Panc1 (cell line): ENCODE measurements around the gene ZBTB43. TPM values are rescaled to one million over a fixed set of nuclear protein-coding genes. Genes with fewer than 3 reads are reported as not detected.

ENCODE experiments used
- ATAC-seq: fragments of 200-7000 bp; cut with Tn5 transposase; 2 replicates; pipeline ENCODE4 v1.9.1; 2020; ENCODE audit warnings: mild to moderate bottlenecking, moderate library complexity
- BruUV-seq: library from RNA; stranded (reverse); fragments of 400-500 nt; replicated peaks from 2 replicates; lab custom pipeline; 2021; lab: Mats Ljungman, UMichigan
- CTCF ChIA-PET: fragments of 300-600 bp; sonication (Branson Sonifier 250); formaldehyde crosslinking; loops from one replicate; lab custom pipeline; 2022; ENCODE audit warnings: antibody characterized with exemption; lab: Charles Lee
- POLR2A ChIA-PET: fragments of 300-600 bp; sonication (Branson Sonifier 250); formaldehyde crosslinking; loops from one replicate; lab custom pipeline; 2022; ENCODE audit warnings: antibody characterized with exemption; lab: Charles Lee
- DNase-seq: peaks from one replicate; pipeline ENCODE4 v3.0.0-alpha.2; 2010; ENCODE audit warnings: low read depth, low spot score
- H3K27ac ChIP-seq: 2 replicates; pipeline ENCODE4 v1.5.1; 2011; ENCODE audit warnings: mild to moderate bottlenecking, low read length, inconsistent platforms
- H3K27me3 ChIP-seq: fragments of 200-500 bp; sonication (Bioruptor generic); 2 replicates; pipeline ENCODE4 v1.6.0; 2014; ENCODE audit warnings: low read length, inconsistent platforms; ENCODE audit not compliant: control insufficient read depth, insufficient read depth
- H3K36me3 ChIP-seq: fragments of 200-500 bp; sonication (Bioruptor generic); 2 replicates; pipeline ENCODE4 v1.5.1; 2014; ENCODE audit warnings: inconsistent platforms, mild to moderate bottlenecking, low read length, moderate library complexity; ENCODE audit not compliant: control insufficient read depth, insufficient read depth
- H3K4me1 ChIP-seq: 2 replicates; pipeline ENCODE4 v1.5.1; 2011; ENCODE audit warnings: inconsistent platforms, mild to moderate bottlenecking, low read length, moderate library complexity; ENCODE audit not compliant: control insufficient read depth, insufficient read depth
- H3K4me3 ChIP-seq, 2 experiments: 2 replicates each; pipeline ENCODE4 v1.5.1; 2011 to 2012; ENCODE audit warnings: low read depth in 2 of 2, low read length in 2 of 2, mild to moderate bottlenecking in 2 of 2, inconsistent platforms in 1 of 2, moderate library complexity in 1 of 2
- H3K9me3 ChIP-seq: fragments of 200-500 bp; sonication (Bioruptor generic); 2 replicates; pipeline ENCODE4 v1.5.1; 2014; ENCODE audit warnings: low read depth, mild to moderate bottlenecking, inconsistent platforms, low read length, moderate library complexity; ENCODE audit not compliant: control insufficient read depth, insufficient read depth
- POLR2AphosphoS5 ChIP-seq: IDR thresholded peaks from 2 replicates; pipeline ENCODE4 v1.6.1; 2012; ENCODE audit warnings: mild to moderate bottlenecking, low read depth, low read length, moderate library complexity
- SIN3A ChIP-seq: IDR thresholded peaks from 2 replicates; pipeline ENCODE4 v1.6.1; 2012; ENCODE audit warnings: low read depth, mild to moderate bottlenecking, low read length, moderate library complexity, borderline replicate concordance; ENCODE audit not compliant: insufficient read depth
- TCF7L2 ChIP-seq: IDR thresholded peaks from 2 replicates; pipeline ENCODE4 v1.6.1; 2011; ENCODE audit warnings: mild to moderate bottlenecking, low read depth, low read length, inconsistent platforms
- in situ Hi-C: cut with HindIII; loops from 2 replicates; pipeline ENCODE4 v1.10.0; 2016; ENCODE audit warnings: low sequenced_read_pairs, low pct_unique_long_range_greater_than_20kb
- intact Hi-C: fragments of 100-400 bp; cut with micrococcal nuclease; formaldehyde crosslinking; loops from one replicate; pipeline ENCODE4 v1.10.0; 2022; ENCODE audit not compliant: unreplicated experiment
- total RNA-seq: library from RNA; stranded (reverse); gene quantifications from one replicate; pipeline ENCODE4 v1.2.1, GENCODE V29; 2021; ENCODE audit not compliant: unreplicated experiment
- TF ChIP-seq, protein P1 (sequence below): fragments of 450-650 bp; IDR thresholded peaks from 2 replicates; pipeline ENCODE4 v1.5.1; 2017; ENCODE audit warnings: mild to moderate bottlenecking
- TF ChIP-seq, protein P2 (sequence below), 2 experiments: IDR thresholded peaks; 2 replicates each; pipeline ENCODE4 v1.6.1; 2011 to 2012; ENCODE audit warnings: low read depth in 2 of 2, control low read depth in 1 of 2, low read length in 1 of 2, mild to moderate bottlenecking in 1 of 2, moderate library complexity in 1 of 2; ENCODE audit not compliant: insufficient read depth in 1 of 2

ZBTB43 gene
- total RNA-seq, 1 experiment from 2014 or later = 9.7 TPM

DNA sequence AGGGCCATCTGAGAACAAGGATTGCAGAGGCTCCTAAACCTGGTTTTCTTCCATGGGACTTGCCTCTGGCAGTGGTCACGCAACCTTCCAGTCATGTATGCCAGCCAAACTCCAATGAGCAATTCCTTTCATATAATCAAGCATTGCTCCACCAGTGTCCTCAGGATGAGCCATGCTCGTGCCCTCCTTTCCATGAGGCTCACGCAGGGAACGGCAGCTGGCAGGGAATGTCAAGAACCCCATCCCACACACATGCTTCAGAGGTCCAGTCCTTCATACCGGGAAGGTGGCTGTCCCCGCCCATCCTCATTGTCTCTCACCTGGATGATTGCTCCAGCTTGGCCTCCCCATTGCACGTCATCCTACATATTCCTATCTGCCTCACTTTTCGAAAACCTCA is 42.2 kb downstream of the ZBTB43 start:
- ChIA-PET POLR2A (no interaction called here), CTCF (interaction anchor here (0.6 kb wide), 1 partner anchor 10 kb away, joined by 3 read pairs; no protein-coding TSS in a partner anchor)
- Histone ChIP-seq H3K4me3 (no peak overlapping the region), H3K4me1 (no peaks in the 10 kb centered on the region), H3K27ac (no peak overlapping the region), H3K36me3 (no peaks in the 10 kb centered on the region), H3K27me3 (no peaks in the 10 kb centered on the region), H3K9me3 (no peaks in the 10 kb centered on the region)
- TF ChIP-seq POLR2AphosphoS5 = no peak
- TF ChIP-seq, protein P1, sequence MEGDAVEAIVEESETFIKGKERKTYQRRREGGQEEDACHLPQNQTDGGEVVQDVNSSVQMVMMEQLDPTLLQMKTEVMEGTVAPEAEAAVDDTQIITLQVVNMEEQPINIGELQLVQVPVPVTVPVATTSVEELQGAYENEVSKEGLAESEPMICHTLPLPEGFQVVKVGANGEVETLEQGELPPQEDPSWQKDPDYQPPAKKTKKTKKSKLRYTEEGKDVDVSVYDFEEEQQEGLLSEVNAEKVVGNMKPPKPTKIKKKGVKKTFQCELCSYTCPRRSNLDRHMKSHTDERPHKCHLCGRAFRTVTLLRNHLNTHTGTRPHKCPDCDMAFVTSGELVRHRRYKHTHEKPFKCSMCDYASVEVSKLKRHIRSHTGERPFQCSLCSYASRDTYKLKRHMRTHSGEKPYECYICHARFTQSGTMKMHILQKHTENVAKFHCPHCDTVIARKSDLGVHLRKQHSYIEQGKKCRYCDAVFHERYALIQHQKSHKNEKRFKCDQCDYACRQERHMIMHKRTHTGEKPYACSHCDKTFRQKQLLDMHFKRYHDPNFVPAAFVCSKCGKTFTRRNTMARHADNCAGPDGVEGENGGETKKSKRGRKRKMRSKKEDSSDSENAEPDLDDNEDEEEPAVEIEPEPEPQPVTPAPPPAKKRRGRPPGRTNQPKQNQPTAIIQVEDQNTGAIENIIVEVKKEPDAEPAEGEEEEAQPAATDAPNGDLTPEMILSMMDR = no peak
- TF ChIP-seq SIN3A = no peak
- TF ChIP-seq, protein P2, sequence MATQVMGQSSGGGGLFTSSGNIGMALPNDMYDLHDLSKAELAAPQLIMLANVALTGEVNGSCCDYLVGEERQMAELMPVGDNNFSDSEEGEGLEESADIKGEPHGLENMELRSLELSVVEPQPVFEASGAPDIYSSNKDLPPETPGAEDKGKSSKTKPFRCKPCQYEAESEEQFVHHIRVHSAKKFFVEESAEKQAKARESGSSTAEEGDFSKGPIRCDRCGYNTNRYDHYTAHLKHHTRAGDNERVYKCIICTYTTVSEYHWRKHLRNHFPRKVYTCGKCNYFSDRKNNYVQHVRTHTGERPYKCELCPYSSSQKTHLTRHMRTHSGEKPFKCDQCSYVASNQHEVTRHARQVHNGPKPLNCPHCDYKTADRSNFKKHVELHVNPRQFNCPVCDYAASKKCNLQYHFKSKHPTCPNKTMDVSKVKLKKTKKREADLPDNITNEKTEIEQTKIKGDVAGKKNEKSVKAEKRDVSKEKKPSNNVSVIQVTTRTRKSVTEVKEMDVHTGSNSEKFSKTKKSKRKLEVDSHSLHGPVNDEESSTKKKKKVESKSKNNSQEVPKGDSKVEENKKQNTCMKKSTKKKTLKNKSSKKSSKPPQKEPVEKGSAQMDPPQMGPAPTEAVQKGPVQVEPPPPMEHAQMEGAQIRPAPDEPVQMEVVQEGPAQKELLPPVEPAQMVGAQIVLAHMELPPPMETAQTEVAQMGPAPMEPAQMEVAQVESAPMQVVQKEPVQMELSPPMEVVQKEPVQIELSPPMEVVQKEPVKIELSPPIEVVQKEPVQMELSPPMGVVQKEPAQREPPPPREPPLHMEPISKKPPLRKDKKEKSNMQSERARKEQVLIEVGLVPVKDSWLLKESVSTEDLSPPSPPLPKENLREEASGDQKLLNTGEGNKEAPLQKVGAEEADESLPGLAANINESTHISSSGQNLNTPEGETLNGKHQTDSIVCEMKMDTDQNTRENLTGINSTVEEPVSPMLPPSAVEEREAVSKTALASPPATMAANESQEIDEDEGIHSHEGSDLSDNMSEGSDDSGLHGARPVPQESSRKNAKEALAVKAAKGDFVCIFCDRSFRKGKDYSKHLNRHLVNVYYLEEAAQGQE (IDR thresholded peaks at IDR 0.05; ENCODE audit: insufficient read depth in 1 of 2, low read depth in 2 of 2, low read length in 1 of 2) = no peak
- no peak for TF ChIP-seq TCF7L2
- BruUV-seq = no TSS peak
- DNase-seq (no peak), ATAC-seq (no peak)
- intact Hi-C loops (no loop called here), in situ Hi-C loops (no loop called here)

GRCh38 chr9:126849591-126850225 is 44.9 kb downstream of the ZBTB43 start:
- intact Hi-C loops = no loop called here
- ChIA-PET CTCF (no interaction called here), POLR2A (interaction anchor here (0.7 kb wide), 1 partner anchor 11 kb away, joined by 4 read pairs; no protein-coding TSS in a partner anchor)
- DNase-seq (no peak), ATAC-seq (no peak)
- no peak overlapping the region for H3K27ac ChIP-seq
- H3K9me3 ChIP-seq = no peaks in the 10 kb centered on the region
- H3K27me3 ChIP-seq = no peaks in the 10 kb centered on the region
- no peak overlapping the region for H3K4me3 ChIP-seq
- in situ Hi-C loops = no loop called here
- TF ChIP-seq TCF7L2 = no peak
- no TSS peak for BruUV-seq
- H3K4me1 ChIP-seq = no peaks in the 10 kb centered on the region; the same call in 1 of the 2 replicates
- no peaks in the 10 kb centered on the region for H3K36me3 ChIP-seq

DNA sequence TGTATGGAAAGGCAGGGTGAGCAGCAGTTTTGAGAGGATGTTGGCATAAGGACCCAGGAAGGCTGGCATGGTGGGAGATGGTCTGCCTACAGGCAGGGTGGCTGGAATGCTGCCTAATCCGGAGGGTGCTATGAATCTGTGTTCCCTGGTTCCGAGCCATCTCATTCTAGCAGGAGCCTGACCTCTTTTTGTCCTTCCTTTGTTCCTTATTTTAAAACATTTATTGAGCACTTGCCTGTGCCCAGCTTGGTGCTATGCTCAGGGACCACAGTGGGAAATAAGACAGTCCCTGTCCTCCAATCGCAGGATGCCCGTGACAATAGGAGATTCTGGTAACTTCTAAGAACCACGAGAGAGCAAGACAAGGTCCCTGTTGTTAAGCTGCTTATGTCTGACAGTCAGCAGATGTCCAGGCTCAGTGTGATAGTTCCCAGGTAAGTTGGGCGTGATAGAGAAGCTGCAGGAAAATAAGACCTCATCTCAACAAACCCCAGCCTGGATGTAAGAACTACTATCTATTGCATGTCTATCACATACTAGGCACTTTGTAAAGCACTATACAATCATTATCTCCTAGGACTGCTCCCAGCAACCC is 46.5 kb downstream of the ZBTB43 start:
- Histone ChIP-seq H3K4me1 (no peaks in the 10 kb centered on the region; the same call in 1 of the 2 replicates), H3K27me3 (no peaks in the 10 kb centered on the region), H3K9me3 (no peaks in the 10 kb centered on the region), H3K36me3 (no peaks in the 10 kb centered on the region), H3K4me3 (no peak overlapping the region), H3K27ac (no peak overlapping the region)
- no TSS peak for BruUV-seq
- ChIA-PET POLR2A (no interaction called here), CTCF (no interaction called here)
- DNase-seq = no peak
- in situ Hi-C loops (no loop called here), intact Hi-C loops (no loop called here)
- ATAC-seq = no peak
- TF ChIP-seq TCF7L2 (no peak), POLR2AphosphoS5 (no peak), SIN3A (no peak)
- TF ChIP-seq, protein P2 (IDR thresholded peaks at IDR 0.05; ENCODE audit: insufficient read depth in 1 of 2, low read depth in 2 of 2, low read length in 1 of 2) = no peak
- TF ChIP-seq, protein P1 = no peak
